SK-N-SH treated with all-trans-retinoic acid at 6 μM for 48 hours (cell line): ENCODE results near the gene CDCP1.
"Not testable (repeated sequence)": the region's sequence is repeated elsewhere in the genome, so short reads cannot be mapped to it uniquely, and the experiment has no call there.

Source experiments
- ATAC-seq: fragments of 200-7000 bp; cut with Tn5 transposase; 3 replicates; pipeline ENCODE4 v1.9.1; 2020; ENCODE audit warnings: mild to moderate bottlenecking, moderate library complexity
- ARNTL ChIP-seq: fragments of 450-650 bp; formaldehyde crosslinking; IDR thresholded peaks from 2 replicates; pipeline ENCODE4 v1.5.0; 2020; ENCODE audit warnings: low read depth, mild to moderate bottlenecking, moderate library complexity, borderline replicate concordance
- BACH2 ChIP-seq: fragments of 250-450 bp; sonication (Bioruptor Pico); IDR thresholded peaks from 2 replicates; pipeline ENCODE4 v1.9.0; 2021; ENCODE audit warnings: mild to moderate bottlenecking, borderline replicate concordance
- CREB5 ChIP-seq: fragments of 250-450 bp; sonication (Bioruptor Pico); IDR thresholded peaks from 2 replicates; pipeline ENCODE4 v1.5.1; 2020; ENCODE audit warnings: low read depth, mild to moderate bottlenecking, moderate library complexity
- CSDC2 ChIP-seq: fragments of 250-450 bp; sonication (Bioruptor Pico); IDR thresholded peaks from 2 replicates; pipeline ENCODE4 v1.5.0; 2020; ENCODE audit warnings: mild to moderate bottlenecking, moderate library complexity
- CSRNP3 ChIP-seq: fragments of 250-450 bp; sonication (Bioruptor Pico); IDR thresholded peaks from 2 replicates; pipeline ENCODE4 v1.5.1; 2021; ENCODE audit warnings: mild to moderate bottlenecking, moderate library complexity
- ESRRG ChIP-seq: fragments of 250-450 bp; sonication (Bioruptor Pico); IDR thresholded peaks from 2 replicates; pipeline ENCODE4 v1.6.1; 2021; ENCODE audit warnings: mild to moderate bottlenecking
- GLIS3 ChIP-seq: fragments of 250-450 bp; sonication (Bioruptor Pico); IDR thresholded peaks from 2 replicates; pipeline ENCODE4 v1.5.0; 2020; ENCODE audit warnings: mild to moderate bottlenecking, moderate library complexity
- ISL1 ChIP-seq: fragments of 250-450 bp; sonication (Bioruptor Pico); IDR thresholded peaks from 2 replicates; pipeline ENCODE4 v2.1.2; 2022; ENCODE audit warnings: mild to moderate bottlenecking, moderate library complexity
- OSR1 ChIP-seq: fragments of 250-450 bp; sonication (Bioruptor Pico); IDR thresholded peaks from 2 replicates; pipeline ENCODE4 v1.8.0; 2022; ENCODE audit warnings: moderate library complexity, mild to moderate bottlenecking, inconsistent platforms
- PATZ1 ChIP-seq: fragments of 250-450 bp; sonication (Bioruptor Pico); IDR thresholded peaks from 2 replicates; pipeline ENCODE4 v1.8.0; 2020; ENCODE audit warnings: mild to moderate bottlenecking, moderate library complexity, borderline replicate concordance
- POU6F1 ChIP-seq: fragments of 250-450 bp; sonication (Bioruptor Pico); IDR thresholded peaks from 2 replicates; pipeline ENCODE4 v1.8.0; 2021; ENCODE audit warnings: low read depth, mild to moderate bottlenecking, moderate library complexity, borderline replicate concordance
- PPARA ChIP-seq: fragments of 250-450 bp; sonication (Bioruptor Pico); IDR thresholded peaks from 2 replicates; pipeline ENCODE4 v1.5.0; 2020; ENCODE audit warnings: mild to moderate bottlenecking, borderline replicate concordance
- RARB ChIP-seq: fragments of 250-450 bp; sonication (Bioruptor Pico); IDR thresholded peaks from 2 replicates; pipeline ENCODE4 v1.8.0; 2021; ENCODE audit warnings: mild to moderate bottlenecking, moderate library complexity
- SNAI2 ChIP-seq: fragments of 250-450 bp; sonication (Bioruptor Pico); IDR thresholded peaks from 2 replicates; pipeline ENCODE4 v1.5.0; 2020; ENCODE audit warnings: mild to moderate bottlenecking, moderate library complexity
- TOX ChIP-seq: fragments of 250-450 bp; sonication (Bioruptor Pico); IDR thresholded peaks from 2 replicates; pipeline ENCODE4 v1.8.0; 2021; ENCODE audit warnings: mild to moderate bottlenecking, moderate library complexity, borderline replicate concordance
- TSHZ2 ChIP-seq: fragments of 250-450 bp; sonication (Bioruptor Pico); IDR thresholded peaks from 2 replicates; pipeline ENCODE4 v1.5.0; 2020; ENCODE audit warnings: mild to moderate bottlenecking, moderate library complexity
- ZC3H10 ChIP-seq: fragments of 250-450 bp; sonication (Bioruptor Pico); IDR thresholded peaks from 2 replicates; pipeline ENCODE4 v1.5.1; 2021; ENCODE audit warnings: mild to moderate bottlenecking, moderate library complexity
- ZFP3 ChIP-seq: fragments of 250-450 bp; sonication (Bioruptor Pico); IDR thresholded peaks from 2 replicates; pipeline ENCODE4 v1.5.0; 2020; ENCODE audit warnings: mild to moderate bottlenecking, moderate library complexity
- ZFP30 ChIP-seq: fragments of 450-650 bp; formaldehyde crosslinking; IDR thresholded peaks from 2 replicates; pipeline ENCODE4 v1.5.0; 2022; ENCODE audit warnings: mild to moderate bottlenecking, moderate library complexity
- ZNF565 ChIP-seq: fragments of 450-650 bp; formaldehyde crosslinking; conservative IDR thresholded peaks from 2 replicates; pipeline ENCODE4 v1.5.0; 2020; ENCODE audit warnings: low read depth, mild to moderate bottlenecking, moderate library complexity
- ZNF70 ChIP-seq: fragments of 450-650 bp; formaldehyde crosslinking; IDR thresholded peaks from 2 replicates; pipeline ENCODE4 v1.5.0; 2020; ENCODE audit warnings: mild to moderate bottlenecking, moderate library complexity
- ZNF8 ChIP-seq: fragments of 450-650 bp; formaldehyde crosslinking; IDR thresholded peaks from 2 replicates; pipeline ENCODE4 v1.5.0; 2020; ENCODE audit warnings: mild to moderate bottlenecking, moderate library complexity

The CDCP1 gene

GRCh38 chr3:45080824-45081223 is 65.4 kb downstream of the CDCP1 start:
- TF ChIP-seq OSR1 (CRISPR knock-in tag) (no peak), ISL1 (CRISPR knock-in tag) (no peak)
- ATAC-seq = no peak

GRCh38 chr3:45079715-45080114 is 66.5 kb downstream of the CDCP1 start:
- no peak for TF ChIP-seq CREB5 (CRISPR knock-in tag)
- TF ChIP-seq ARNTL (CRISPR knock-in tag) = no peak
- no peak for TF ChIP-seq ZNF8
- TF ChIP-seq SNAI2 (CRISPR knock-in tag) = no peak
- TF ChIP-seq ZNF70 (CRISPR knock-in tag) = no peak
- no peak for TF ChIP-seq ZFP3
- TF ChIP-seq GLIS3 (CRISPR knock-in tag) = no peak
- no peak for TF ChIP-seq TSHZ2 (CRISPR knock-in tag)
- TF ChIP-seq TOX (CRISPR knock-in tag) = no peak
- TF ChIP-seq RARB (CRISPR knock-in tag) = no peak
- no peak for TF ChIP-seq PATZ1 (CRISPR knock-in tag)
- TF ChIP-seq PPARA (CRISPR knock-in tag) = no peak
- no peak for TF ChIP-seq ISL1 (CRISPR knock-in tag)
- TF ChIP-seq ZNF565 (CRISPR knock-in tag) = no peak
- TF ChIP-seq ZC3H10 (CRISPR knock-in tag) = no peak
- TF ChIP-seq CSDC2 = no peak
- no peak for TF ChIP-seq OSR1 (CRISPR knock-in tag)
- TF ChIP-seq BACH2 (CRISPR knock-in tag) = no peak
- no peak for TF ChIP-seq POU6F1
- TF ChIP-seq ZFP30 (CRISPR knock-in tag) = no peak
- ATAC-seq = no peak

- TF ChIP-seq ESRRG (CRISPR knock-in tag) = no peak
- no peak for TF ChIP-seq POU6F1
- no peak for TF ChIP-seq CSRNP3 (CRISPR knock-in tag)
- no peak for TF ChIP-seq TOX (CRISPR knock-in tag)
- no peak for TF ChIP-seq ARNTL (CRISPR knock-in tag)
- TF ChIP-seq GLIS3 (CRISPR knock-in tag) = no peak
- TF ChIP-seq RARB (CRISPR knock-in tag) = no peak
- no peak for TF ChIP-seq BACH2 (CRISPR knock-in tag)
- TF ChIP-seq ZNF565 (CRISPR knock-in tag) = no peak
- TF ChIP-seq SNAI2 (CRISPR knock-in tag) = no peak
- no peak for TF ChIP-seq CSDC2
- TF ChIP-seq ZFP30 (CRISPR knock-in tag) = no peak
- TF ChIP-seq TSHZ2 (CRISPR knock-in tag) = no peak
- peak; percentile 36; the same call in 2 of the 3 replicates for ATAC-seq
These were observed 67.2 kb downstream of the CDCP1 start for GRCh38 chr3:45078910-45079522.

- not testable (repeated sequence) for ATAC-seq
These were observed 67.9 kb downstream of the CDCP1 start for GRCh38 chr3:45078256-45078655.
